ENCODE results near the gene FAM222A. TPM values are rescaled to one million over a fixed set of nuclear protein-coding genes. Genes with fewer than 3 reads are reported as not detected.
A peak's percentile ranks its signal among the peaks of the same experiment; 100 is the strongest.

The FAM222A gene
- total RNA-seq, 2 donors from 2014 or later, result 0.62 to 0.79 TPM

- intact Hi-C loops (cut with DNase I), result no loop called here
- no peak for DNase-seq (ENCODE audit: low spot score)
These were observed 7.2 kb downstream of the FAM222A start for GRCh38 chr12:109720857-109721189.

- no peak for DNase-seq (ENCODE audit: low spot score)
- intact Hi-C loops (cut with DNase I), result no loop called here
These were observed 7.7 kb downstream of the FAM222A start for GRCh38 chr12:109721276-109721675.

- no peak for DNase-seq (ENCODE audit: low spot score)
- intact Hi-C loops (cut with DNase I), result no loop called here
These were observed 8.5 kb downstream of the FAM222A start for GRCh38 chr12:109722022-109722720.

GRCh38 chr12:109722721-109723094 is 9.1 kb downstream of the FAM222A start:
- intact Hi-C loops (cut with DNase I), result no loop called here
- no peak for DNase-seq (ENCODE audit: low spot score)

- DNase-seq (ENCODE audit: low spot score), result no peak
- intact Hi-C loops (cut with DNase I), result no loop called here
These were observed 9.8 kb downstream of the FAM222A start for GRCh38 chr12:109723311-109723881.

GRCh38 chr12:109724321-109724892 is 10.8 kb downstream of the FAM222A start:
- intact Hi-C loops (cut with DNase I), result no loop called here
- no peak for DNase-seq (ENCODE audit: low spot score)

- DNase-seq (ENCODE audit: low spot score), result peak; percentile 76
- intact Hi-C loops (cut with DNase I), result no loop called here
These were observed 11.9 kb downstream of the FAM222A start for GRCh38 chr12:109725321-109726105.

- intact Hi-C loops (cut with DNase I), result no loop called here
- DNase-seq (ENCODE audit: low spot score), result no peak
These were observed 12.5 kb downstream of the FAM222A start for GRCh38 chr12:109726106-109726497.

GRCh38 chr12:109726511-109727038 is 12.9 kb downstream of the FAM222A start:
- intact Hi-C loops (cut with DNase I), result no loop called here

GRCh38 chr12:109727039-109727723 is 13.6 kb downstream of the FAM222A start:
- intact Hi-C loops (cut with DNase I), result no loop called here
- DNase-seq (ENCODE audit: low spot score), result peak; percentile 72

More at GRCh38 chr12:109726511-109727038, 12.9 kb downstream of the FAM222A start:
- DNase-seq (ENCODE audit: low spot score), result peak; percentile 51

GRCh38 chr12:109727746-109728726 is 14.4 kb downstream of the FAM222A start:
- DNase-seq (ENCODE audit: low spot score), result peak; percentile 52
- intact Hi-C loops (cut with DNase I), result no loop called here

- DNase-seq (ENCODE audit: low spot score), result no peak
- intact Hi-C loops (cut with DNase I), result no loop called here
These were observed 15.3 kb downstream of the FAM222A start for GRCh38 chr12:109728921-109729320.

GRCh38 chr12:109729371-109729781 is 15.8 kb downstream of the FAM222A start:
- intact Hi-C loops (cut with DNase I), result no loop called here
- DNase-seq (ENCODE audit: low spot score), result peak; percentile 78

GRCh38 chr12:109729801-109730200 is 16.2 kb downstream of the FAM222A start:
- intact Hi-C loops (cut with DNase I), result no loop called here
- peak; percentile 78 for DNase-seq (ENCODE audit: low spot score)

GRCh38 chr12:109730306-109731145 is 16.9 kb downstream of the FAM222A start:
- intact Hi-C loops (cut with DNase I), result no loop called here
- DNase-seq (ENCODE audit: low spot score), result peak; percentile 63

- peak; percentile 57 for DNase-seq (ENCODE audit: low spot score)
- intact Hi-C loops (cut with DNase I), result no loop called here
These were observed 17.7 kb downstream of the FAM222A start for GRCh38 chr12:109731231-109731731.

- no peak for DNase-seq (ENCODE audit: low spot score)
- intact Hi-C loops (cut with DNase I), result no loop called here
These were observed 18.2 kb downstream of the FAM222A start for GRCh38 chr12:109731806-109732205.

Data from posterior vena cava (tissue), 2 donors.